Memory B cell (primary cell): ENCODE results near the gene PPP1R10.

Experiments used
- ATAC-seq: fragments of 150-1000 bp; cut with Tn5 transposase; 2 replicates; pipeline ENCODE4 v1.10.0; 2021; ENCODE audit warnings: low read depth, mild to moderate bottlenecking, moderate library complexity
- DNase-seq, 2 donors: peaks; one replicate each; pipeline ENCODE4 v3.0.0; 2022; ENCODE audit warnings: low spot score in 2 of 2
- H3K27ac Mint-ChIP-seq: one replicate; pipeline ENCODE4 v1.8.0; 2022; ENCODE audit warnings: mild to moderate bottlenecking, moderate library complexity, mixed read lengths
- H3K27me3 Mint-ChIP-seq: one replicate; pipeline ENCODE4 v1.8.0; 2022; ENCODE audit warnings: mixed read lengths
- H3K36me3 Mint-ChIP-seq: one replicate; pipeline ENCODE4 v1.8.0; 2022; ENCODE audit warnings: mild to moderate bottlenecking, mixed read lengths
- H3K4me1 Mint-ChIP-seq: one replicate; pipeline ENCODE4 v1.8.0; 2022; ENCODE audit warnings: mixed read lengths
- H3K4me3 Mint-ChIP-seq: one replicate; pipeline ENCODE4 v1.8.0; 2022; ENCODE audit warnings: mild to moderate bottlenecking, moderate library complexity, mixed read lengths
- H3K9me3 Mint-ChIP-seq: one replicate; pipeline ENCODE4 v1.8.0; 2022; ENCODE audit warnings: mixed read lengths

The PPP1R10 gene

GRCh38 chr6:30568245-30568644 is 48.8 kb downstream of the PPP1R10 start:
- DNase-seq (no peak), ATAC-seq (no peak)
- Mint-ChIP-seq H3K4me3 (no peak overlapping the region), H3K9me3 (no peaks in the 10 kb centered on the region), H3K27ac (no peak overlapping the region), H3K36me3 (peaks cover under 1% of the 10 kb centered on the region), H3K27me3 (no peaks in the 10 kb centered on the region), H3K4me1 (peaks cover 31% of the 10 kb centered on the region)

- H3K27ac Mint-ChIP-seq = no peak overlapping the region
- ATAC-seq = no peak
- no peaks in the 10 kb centered on the region for H3K9me3 Mint-ChIP-seq
- no peaks in the 10 kb centered on the region for H3K27me3 Mint-ChIP-seq
- no peak for DNase-seq
- peaks cover 13% of the 10 kb centered on the region for H3K4me1 Mint-ChIP-seq
- peaks cover 11% of the 10 kb centered on the region for H3K36me3 Mint-ChIP-seq
- no peak overlapping the region for H3K4me3 Mint-ChIP-seq
Measured at GRCh38 chr6:30565772-30566171, 51.3 kb downstream of the PPP1R10 start.

- ATAC-seq = no peak
Measured at GRCh38 chr6:30564114-30564513, 52.9 kb downstream of the PPP1R10 start.

GRCh38 chr6:30562470-30563425 is 54.3 kb downstream of the PPP1R10 start:
- H3K36me3 Mint-ChIP-seq = peaks cover 13% of the 10 kb centered on the region
- H3K27ac Mint-ChIP-seq = peak overlapping the region; percentile 28
- DNase-seq (no peak), ATAC-seq (no peak)
- H3K27me3 Mint-ChIP-seq = no peaks in the 10 kb centered on the region
- H3K9me3 Mint-ChIP-seq = no peaks in the 10 kb centered on the region
- peaks cover 4% of the 10 kb centered on the region for H3K4me1 Mint-ChIP-seq
- no peak overlapping the region for H3K4me3 Mint-ChIP-seq

More at GRCh38 chr6:30564114-30564513, 52.9 kb downstream of the PPP1R10 start:
- H3K4me3 Mint-ChIP-seq = no peak overlapping the region
- H3K27ac Mint-ChIP-seq = no peak overlapping the region
- H3K36me3 Mint-ChIP-seq = peaks cover 13% of the 10 kb centered on the region
- H3K4me1 Mint-ChIP-seq = peaks cover 4% of the 10 kb centered on the region
- no peaks in the 10 kb centered on the region for H3K27me3 Mint-ChIP-seq
- DNase-seq = no peak
- H3K9me3 Mint-ChIP-seq = no peaks in the 10 kb centered on the region

- no peak for DNase-seq
- H3K9me3 Mint-ChIP-seq = no peaks in the 10 kb centered on the region
- peaks cover 13% of the 10 kb centered on the region for H3K36me3 Mint-ChIP-seq
- no peaks in the 10 kb centered on the region for H3K27me3 Mint-ChIP-seq
- no peak overlapping the region for H3K4me3 Mint-ChIP-seq
- H3K4me1 Mint-ChIP-seq = peaks cover 12% of the 10 kb centered on the region
- no peak for ATAC-seq
- H3K27ac Mint-ChIP-seq = no peak overlapping the region
Measured at GRCh38 chr6:30560930-30561329, 56.1 kb downstream of the PPP1R10 start.

GRCh38 chr6:30557683-30557981 is 59.4 kb downstream of the PPP1R10 start:
- Mint-ChIP-seq H3K36me3 (peaks cover 16% of the 10 kb centered on the region), H3K27ac (peak overlapping the region; percentile 97), H3K9me3 (no peaks in the 10 kb centered on the region), H3K4me1 (peaks cover 22% of the 10 kb centered on the region), H3K4me3 (peak overlapping the region; percentile 98), H3K27me3 (no peaks in the 10 kb centered on the region)
- DNase-seq = no peak
- ATAC-seq = no peak

- no peaks in the 10 kb centered on the region for H3K9me3 Mint-ChIP-seq
- H3K36me3 Mint-ChIP-seq = peaks cover 16% of the 10 kb centered on the region
- peak within 1 kb of the TSS; percentile 98 for H3K4me3 Mint-ChIP-seq
- peaks cover 22% of the 10 kb centered on the region for H3K4me1 Mint-ChIP-seq
- peak; percentile 61 for ATAC-seq
- DNase-seq = peak in 1 of 2 donors; percentile 42
- no peaks in the 10 kb centered on the region for H3K27me3 Mint-ChIP-seq
- peak within 1 kb of the TSS; percentile 97 for H3K27ac Mint-ChIP-seq
Measured at GRCh38 chr6:30556906-30557682, 59.9 kb downstream of the PPP1R10 start, which contains the start of gene PRR3. TSS of gene PRR3 (plus strand) at chr6:30557295. CDS start at chr6:30557345, 50 bp downstream.

GRCh38 chr6:30556066-30556905 is 60.8 kb downstream of the PPP1R10 start, which contains the start of gene GNL1:
TSS of gene GNL1 (minus strand) at chr6:30556489. CDS start at chr6:30556203, 286 bp downstream.
- no peaks in the 10 kb centered on the region for H3K27me3 Mint-ChIP-seq
- peaks cover 17% of the 10 kb centered on the region for H3K36me3 Mint-ChIP-seq
- H3K9me3 Mint-ChIP-seq = no peaks in the 10 kb centered on the region
- DNase-seq (peak; percentile 99), ATAC-seq (peak; percentile 82)
- H3K27ac Mint-ChIP-seq = peak within 1 kb of the TSS; percentile 97
- peaks cover 22% of the 10 kb centered on the region for H3K4me1 Mint-ChIP-seq
- peak within 1 kb of the TSS; percentile 98 for H3K4me3 Mint-ChIP-seq

GRCh38 chr6:30555816-30556065 is 61.3 kb downstream of the PPP1R10 start:
- Mint-ChIP-seq H3K4me1 (peaks cover 22% of the 10 kb centered on the region), H3K36me3 (peaks cover 22% of the 10 kb centered on the region), H3K4me3 (peak overlapping the region; percentile 98), H3K9me3 (no peaks in the 10 kb centered on the region), H3K27ac (peak overlapping the region; percentile 97), H3K27me3 (no peaks in the 10 kb centered on the region)
- ATAC-seq = no peak
- no peak for DNase-seq

- Mint-ChIP-seq H3K9me3 (no peaks in the 10 kb centered on the region), H3K4me1 (peaks cover 22% of the 10 kb centered on the region), H3K27ac (peak overlapping the region; percentile 97), H3K36me3 (peaks cover 26% of the 10 kb centered on the region), H3K4me3 (peak overlapping the region; percentile 98), H3K27me3 (no peaks in the 10 kb centered on the region)
- ATAC-seq (no peak), DNase-seq (peak in 1 of 2 donors; percentile 23)
Measured at GRCh38 chr6:30554962-30555815, 61.9 kb downstream of the PPP1R10 start.

GRCh38 chr6:30554404-30554803 is 62.6 kb downstream of the PPP1R10 start:
- H3K9me3 Mint-ChIP-seq = no peaks in the 10 kb centered on the region
- no peak for ATAC-seq
- H3K27ac Mint-ChIP-seq = peak overlapping the region; percentile 15
- peaks cover 31% of the 10 kb centered on the region for H3K36me3 Mint-ChIP-seq
- peak overlapping the region; percentile 46 for H3K4me3 Mint-ChIP-seq
- DNase-seq = no peak
- H3K27me3 Mint-ChIP-seq = no peaks in the 10 kb centered on the region
- peaks cover 22% of the 10 kb centered on the region for H3K4me1 Mint-ChIP-seq
